Panc1 (cell line): ENCODE measurements around the gene RASSF4. TPM values are rescaled to one million over a fixed set of nuclear protein-coding genes. Genes with fewer than 3 reads are reported as not detected.

Experiments used
- ATAC-seq: fragments of 200-7000 bp; cut with Tn5 transposase; 2 replicates; pipeline ENCODE4 v1.9.1; 2020; ENCODE audit warnings: mild to moderate bottlenecking, moderate library complexity
- BruUV-seq: library from RNA; stranded (reverse); fragments of 400-500 nt; replicated peaks from 2 replicates; lab custom pipeline; 2021; lab: Mats Ljungman, UMichigan
- CTCF ChIA-PET: fragments of 300-600 bp; sonication (Branson Sonifier 250); formaldehyde crosslinking; loops from one replicate; lab custom pipeline; 2022; ENCODE audit warnings: antibody characterized with exemption; lab: Charles Lee
- POLR2A ChIA-PET: fragments of 300-600 bp; sonication (Branson Sonifier 250); formaldehyde crosslinking; loops from one replicate; lab custom pipeline; 2022; ENCODE audit warnings: antibody characterized with exemption; lab: Charles Lee
- DNase-seq: peaks from one replicate; pipeline ENCODE4 v3.0.0-alpha.2; 2010; ENCODE audit warnings: low read depth, low spot score
- H3K27ac ChIP-seq: 2 replicates; pipeline ENCODE4 v1.5.1; 2011; ENCODE audit warnings: mild to moderate bottlenecking, low read length, inconsistent platforms
- H3K27me3 ChIP-seq: fragments of 200-500 bp; sonication (Bioruptor generic); 2 replicates; pipeline ENCODE4 v1.6.0; 2014; ENCODE audit warnings: low read length, inconsistent platforms; ENCODE audit not compliant: control insufficient read depth, insufficient read depth
- H3K36me3 ChIP-seq: fragments of 200-500 bp; sonication (Bioruptor generic); 2 replicates; pipeline ENCODE4 v1.5.1; 2014; ENCODE audit warnings: inconsistent platforms, mild to moderate bottlenecking, low read length, moderate library complexity; ENCODE audit not compliant: control insufficient read depth, insufficient read depth
- H3K4me1 ChIP-seq: 2 replicates; pipeline ENCODE4 v1.5.1; 2011; ENCODE audit warnings: inconsistent platforms, mild to moderate bottlenecking, low read length, moderate library complexity; ENCODE audit not compliant: control insufficient read depth, insufficient read depth
- H3K4me3 ChIP-seq, 2 experiments: 2 replicates each; pipeline ENCODE4 v1.5.1; 2011 to 2012; ENCODE audit warnings: low read depth in 2 of 2, low read length in 2 of 2, mild to moderate bottlenecking in 2 of 2, inconsistent platforms in 1 of 2, moderate library complexity in 1 of 2
- H3K9me3 ChIP-seq: fragments of 200-500 bp; sonication (Bioruptor generic); 2 replicates; pipeline ENCODE4 v1.5.1; 2014; ENCODE audit warnings: low read depth, mild to moderate bottlenecking, inconsistent platforms, low read length, moderate library complexity; ENCODE audit not compliant: control insufficient read depth, insufficient read depth
- CTCF ChIP-seq: fragments of 450-650 bp; IDR thresholded peaks from 2 replicates; pipeline ENCODE4 v1.5.1; 2017; ENCODE audit warnings: mild to moderate bottlenecking
- POLR2AphosphoS5 ChIP-seq: IDR thresholded peaks from 2 replicates; pipeline ENCODE4 v1.6.1; 2012; ENCODE audit warnings: mild to moderate bottlenecking, low read depth, low read length, moderate library complexity
- REST ChIP-seq, 2 experiments: IDR thresholded peaks; 2 replicates each; pipeline ENCODE4 v1.6.1; 2011 to 2012; ENCODE audit warnings: low read depth in 2 of 2, control low read depth in 1 of 2, low read length in 1 of 2, mild to moderate bottlenecking in 1 of 2, moderate library complexity in 1 of 2; ENCODE audit not compliant: insufficient read depth in 1 of 2
- SIN3A ChIP-seq: IDR thresholded peaks from 2 replicates; pipeline ENCODE4 v1.6.1; 2012; ENCODE audit warnings: low read depth, mild to moderate bottlenecking, low read length, moderate library complexity, borderline replicate concordance; ENCODE audit not compliant: insufficient read depth
- TCF7L2 ChIP-seq: IDR thresholded peaks from 2 replicates; pipeline ENCODE4 v1.6.1; 2011; ENCODE audit warnings: mild to moderate bottlenecking, low read depth, low read length, inconsistent platforms
- in situ Hi-C: cut with HindIII; loops from 2 replicates; pipeline ENCODE4 v1.10.0; 2016; ENCODE audit warnings: low sequenced_read_pairs, low pct_unique_long_range_greater_than_20kb
- intact Hi-C: fragments of 100-400 bp; cut with micrococcal nuclease; formaldehyde crosslinking; loops from one replicate; pipeline ENCODE4 v1.10.0; 2022; ENCODE audit not compliant: unreplicated experiment
- total RNA-seq: library from RNA; stranded (reverse); gene quantifications from one replicate; pipeline ENCODE4 v1.2.1, GENCODE V29; 2021; ENCODE audit not compliant: unreplicated experiment

Gene RASSF4
- total RNA-seq, 1 experiment from 2014 or later = 13.9 TPM

DNA sequence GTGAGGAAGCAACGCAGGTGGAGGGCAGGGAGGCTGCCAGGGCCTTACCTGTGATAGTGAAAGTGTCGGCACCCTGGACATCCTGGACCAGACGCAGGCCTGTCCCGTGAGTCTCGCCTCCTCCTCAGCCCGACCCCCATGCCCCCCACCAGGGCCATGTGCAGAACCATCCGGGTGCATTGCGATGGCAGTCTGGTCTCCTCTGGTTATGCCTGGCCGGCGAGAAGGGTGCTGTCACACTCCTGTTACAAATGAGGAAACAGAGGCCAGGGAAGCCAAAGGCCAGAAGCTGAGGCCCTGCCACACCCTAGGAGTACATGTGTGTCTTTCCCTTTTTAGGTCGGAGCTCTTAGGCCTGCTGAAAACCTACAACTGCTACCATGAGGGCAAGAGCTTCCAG lies 11.8 kb downstream of the RASSF4 start:
- H3K4me3 ChIP-seq = no peak overlapping the region
- H3K9me3 ChIP-seq = no peaks in the 10 kb centered on the region
- DNase-seq = no peak
- TF ChIP-seq CTCF (no peak), REST (IDR thresholded peaks at IDR 0.05; ENCODE audit: insufficient read depth in 1 of 2, low read depth in 2 of 2, low read length in 1 of 2) (no peak), TCF7L2 (no peak), POLR2AphosphoS5 (no peak), SIN3A (no peak)
- in situ Hi-C loops (no loop called here), intact Hi-C loops (no loop called here)
- CTCF ChIA-PET = no interaction called here
- H3K27me3 ChIP-seq = no peaks in the 10 kb centered on the region
- no TSS peak for BruUV-seq
- no peak overlapping the region for H3K27ac ChIP-seq
- peaks cover 32% of the 10 kb centered on the region for H3K4me1 ChIP-seq
- no peaks in the 10 kb centered on the region for H3K36me3 ChIP-seq
- POLR2A ChIA-PET = no interaction called here
- ATAC-seq = no peak

DNA sequence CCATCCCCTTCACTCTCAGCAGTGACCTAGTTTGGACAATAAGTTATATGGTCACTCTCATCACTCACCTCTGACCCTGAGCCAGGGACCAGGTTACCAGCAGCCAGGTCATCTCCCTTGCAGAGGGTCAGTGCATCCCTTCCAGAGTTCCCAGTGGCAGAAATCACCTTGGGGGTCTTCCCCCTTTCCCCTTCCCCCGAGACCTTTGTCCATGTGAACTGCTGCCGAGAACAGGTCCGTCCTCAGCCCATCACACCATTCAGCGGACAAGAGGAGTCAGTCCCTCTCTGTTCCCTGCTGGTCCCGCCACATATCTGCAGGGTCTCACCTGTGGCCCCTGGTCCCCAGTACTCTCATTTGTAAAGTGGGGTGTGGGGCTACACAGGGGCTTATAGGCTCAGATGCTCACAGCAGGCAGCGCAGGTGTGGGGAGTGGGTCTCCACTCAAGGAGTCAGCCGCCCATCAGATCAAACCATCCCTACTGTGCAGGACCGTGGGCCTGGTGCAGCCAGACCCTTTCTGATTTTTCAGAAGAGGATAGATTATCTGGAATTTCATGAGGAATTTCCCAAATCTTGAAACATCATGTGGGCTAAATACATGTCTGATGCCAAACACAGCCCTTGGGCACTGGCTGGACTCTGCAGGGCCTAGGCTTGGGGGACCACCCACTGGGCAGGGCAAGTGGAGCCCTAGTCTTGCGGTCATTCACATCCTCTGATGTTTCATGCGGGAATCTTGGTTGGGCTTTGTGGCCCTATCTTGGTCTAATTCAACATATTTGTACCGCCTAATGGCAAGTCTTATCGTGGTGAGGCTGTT lies 12.5 kb downstream of the RASSF4 start:
- no TSS peak for BruUV-seq
- H3K36me3 ChIP-seq = no peaks in the 10 kb centered on the region
- in situ Hi-C loops = no loop called here
- H3K4me1 ChIP-seq = peaks cover 37% of the 10 kb centered on the region
- ChIA-PET POLR2A (no interaction called here), CTCF (no interaction called here)
- H3K9me3 ChIP-seq = no peaks in the 10 kb centered on the region
- ATAC-seq = no peak
- H3K27me3 ChIP-seq = no peaks in the 10 kb centered on the region
- H3K4me3 ChIP-seq = no peak overlapping the region
- intact Hi-C loops = no loop called here
- TF ChIP-seq POLR2AphosphoS5 (no peak), REST (IDR thresholded peaks at IDR 0.05; ENCODE audit: insufficient read depth in 1 of 2, low read depth in 2 of 2, low read length in 1 of 2) (no peak), TCF7L2 (no peak), CTCF (no peak), SIN3A (no peak)
- no peak for DNase-seq
- no peak overlapping the region for H3K27ac ChIP-seq
